HL-60 (cell line): ENCODE results near the gene NEBL.

Experiments used
- GABPA ChIP-seq: IDR thresholded peaks from 2 replicates; pipeline ENCODE4 v1.6.1; 2012; ENCODE audit warnings: low read depth
- POLR2AphosphoS5 ChIP-seq: IDR thresholded peaks from 2 replicates; pipeline ENCODE4 v1.6.1; 2012; ENCODE audit warnings: low read depth
- SPI1 ChIP-seq: IDR thresholded peaks from 2 replicates; pipeline ENCODE4 v1.6.1; 2012; ENCODE audit warnings: low read depth, mild to moderate bottlenecking, borderline replicate concordance
- TF ChIP-seq, protein P1 (sequence below): IDR thresholded peaks from one replicate; pipeline ENCODE4 v1.5.1; 2011; ENCODE audit warnings: low read length, control low read depth, inconsistent platforms; ENCODE audit not compliant: insufficient read depth
- TF ChIP-seq, protein P2 (sequence below): IDR thresholded peaks from 2 replicates; pipeline ENCODE4 v1.6.1; 2012; ENCODE audit warnings: low read depth; ENCODE audit not compliant: insufficient replicate concordance

DNA sequence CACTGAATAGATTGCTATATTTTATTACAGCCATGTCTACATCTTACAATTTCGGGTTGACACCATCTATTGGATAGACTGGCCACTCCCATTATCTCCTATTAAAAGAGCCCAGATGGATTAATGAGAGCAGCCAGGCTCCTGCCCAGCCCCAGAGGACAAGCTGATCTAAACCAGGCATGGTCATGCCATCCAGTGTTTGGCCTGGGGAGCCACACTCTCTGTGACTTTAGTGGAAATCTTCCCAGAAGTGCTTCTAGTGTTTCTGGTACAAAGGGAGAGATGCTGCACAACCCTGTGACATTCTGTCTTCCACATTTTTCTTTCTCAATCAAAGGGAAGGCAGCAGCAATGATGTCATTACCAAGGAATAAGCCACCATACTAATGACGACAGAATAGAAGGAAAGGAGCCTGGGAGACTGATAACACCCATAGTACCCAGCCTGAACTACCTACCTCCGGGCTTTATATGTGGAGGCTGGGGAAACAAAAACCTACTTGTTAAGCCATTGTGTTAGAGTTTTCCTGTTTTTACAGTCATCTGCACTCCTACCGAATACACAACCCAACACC is 5.0 kb downstream of the NEBL start:
- no peak for TF ChIP-seq GABPA
- TF ChIP-seq, protein P1, sequence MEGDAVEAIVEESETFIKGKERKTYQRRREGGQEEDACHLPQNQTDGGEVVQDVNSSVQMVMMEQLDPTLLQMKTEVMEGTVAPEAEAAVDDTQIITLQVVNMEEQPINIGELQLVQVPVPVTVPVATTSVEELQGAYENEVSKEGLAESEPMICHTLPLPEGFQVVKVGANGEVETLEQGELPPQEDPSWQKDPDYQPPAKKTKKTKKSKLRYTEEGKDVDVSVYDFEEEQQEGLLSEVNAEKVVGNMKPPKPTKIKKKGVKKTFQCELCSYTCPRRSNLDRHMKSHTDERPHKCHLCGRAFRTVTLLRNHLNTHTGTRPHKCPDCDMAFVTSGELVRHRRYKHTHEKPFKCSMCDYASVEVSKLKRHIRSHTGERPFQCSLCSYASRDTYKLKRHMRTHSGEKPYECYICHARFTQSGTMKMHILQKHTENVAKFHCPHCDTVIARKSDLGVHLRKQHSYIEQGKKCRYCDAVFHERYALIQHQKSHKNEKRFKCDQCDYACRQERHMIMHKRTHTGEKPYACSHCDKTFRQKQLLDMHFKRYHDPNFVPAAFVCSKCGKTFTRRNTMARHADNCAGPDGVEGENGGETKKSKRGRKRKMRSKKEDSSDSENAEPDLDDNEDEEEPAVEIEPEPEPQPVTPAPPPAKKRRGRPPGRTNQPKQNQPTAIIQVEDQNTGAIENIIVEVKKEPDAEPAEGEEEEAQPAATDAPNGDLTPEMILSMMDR: no peak
- no peak for TF ChIP-seq POLR2AphosphoS5
- TF ChIP-seq SPI1: no peak
- TF ChIP-seq, protein P2, sequence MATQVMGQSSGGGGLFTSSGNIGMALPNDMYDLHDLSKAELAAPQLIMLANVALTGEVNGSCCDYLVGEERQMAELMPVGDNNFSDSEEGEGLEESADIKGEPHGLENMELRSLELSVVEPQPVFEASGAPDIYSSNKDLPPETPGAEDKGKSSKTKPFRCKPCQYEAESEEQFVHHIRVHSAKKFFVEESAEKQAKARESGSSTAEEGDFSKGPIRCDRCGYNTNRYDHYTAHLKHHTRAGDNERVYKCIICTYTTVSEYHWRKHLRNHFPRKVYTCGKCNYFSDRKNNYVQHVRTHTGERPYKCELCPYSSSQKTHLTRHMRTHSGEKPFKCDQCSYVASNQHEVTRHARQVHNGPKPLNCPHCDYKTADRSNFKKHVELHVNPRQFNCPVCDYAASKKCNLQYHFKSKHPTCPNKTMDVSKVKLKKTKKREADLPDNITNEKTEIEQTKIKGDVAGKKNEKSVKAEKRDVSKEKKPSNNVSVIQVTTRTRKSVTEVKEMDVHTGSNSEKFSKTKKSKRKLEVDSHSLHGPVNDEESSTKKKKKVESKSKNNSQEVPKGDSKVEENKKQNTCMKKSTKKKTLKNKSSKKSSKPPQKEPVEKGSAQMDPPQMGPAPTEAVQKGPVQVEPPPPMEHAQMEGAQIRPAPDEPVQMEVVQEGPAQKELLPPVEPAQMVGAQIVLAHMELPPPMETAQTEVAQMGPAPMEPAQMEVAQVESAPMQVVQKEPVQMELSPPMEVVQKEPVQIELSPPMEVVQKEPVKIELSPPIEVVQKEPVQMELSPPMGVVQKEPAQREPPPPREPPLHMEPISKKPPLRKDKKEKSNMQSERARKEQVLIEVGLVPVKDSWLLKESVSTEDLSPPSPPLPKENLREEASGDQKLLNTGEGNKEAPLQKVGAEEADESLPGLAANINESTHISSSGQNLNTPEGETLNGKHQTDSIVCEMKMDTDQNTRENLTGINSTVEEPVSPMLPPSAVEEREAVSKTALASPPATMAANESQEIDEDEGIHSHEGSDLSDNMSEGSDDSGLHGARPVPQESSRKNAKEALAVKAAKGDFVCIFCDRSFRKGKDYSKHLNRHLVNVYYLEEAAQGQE: no peak
